ENCODE results near the gene SCRG1.

GRCh38 chr4:173337463-173337862 is 61.5 kb downstream of the SCRG1 start:
- TF ChIP-seq CTCF (IDR thresholded peaks at IDR 0.05): no peak
- TF ChIP-seq POLR2A (IDR thresholded peaks at IDR 0.05): no peak
